Gastroesophageal sphincter (tissue), 4 donors: ENCODE results near the gene ACSF2. TPM values are rescaled to one million over a fixed set of nuclear protein-coding genes. Genes with fewer than 3 reads are reported as not detected.

Source experiments
- ATAC-seq: fragments of 150-250 bp; one replicate; pipeline ENCODE4 v1.9.1; 2016; ENCODE audit warnings: mild to moderate bottlenecking, moderate library complexity
- H3K27ac ChIP-seq, 4 donors: fragments of 200-600 bp; sonication (generic) in 3 of 4; 1 replicate in 3 of 4; 2 replicates in 1 of 4; pipeline ENCODE4 v1.5.1; 2016 to 2019
- H3K27me3 ChIP-seq: fragments of 200-600 bp; sonication (generic); one replicate; pipeline ENCODE4 v1.5.1; 2019
- H3K36me3 ChIP-seq, 2 donors: fragments of 200-600 bp; sonication (generic); one replicate each; pipeline ENCODE4 v1.5.1; 2019; ENCODE audit warnings: control low read depth in 1 of 2
- H3K4me1 ChIP-seq, 3 donors: fragments of 200-600 bp; sonication (generic); 1 replicate in 2 of 3; 2 replicates in 1 of 3; pipeline ENCODE4 v1.5.1; 2016 to 2019; ENCODE audit warnings: control low read depth in 2 of 3
- H3K4me3 ChIP-seq, 2 donors: fragments of 200-600 bp; sonication (generic); one replicate each; pipeline ENCODE4 v1.5.1; 2019; ENCODE audit warnings: mild to moderate bottlenecking in 1 of 2, moderate library complexity in 1 of 2
- H3K9me3 ChIP-seq, 3 donors: fragments of 200-600 bp; sonication (generic); one replicate each; pipeline ENCODE4 v1.5.1; 2017 to 2019; ENCODE audit warnings: control low read depth in 2 of 3
- EP300 ChIP-seq: sonication (generic); formaldehyde crosslinking; IDR thresholded peaks from one replicate; pipeline ENCODE4 v1.6.1; 2017; ENCODE audit warnings: antibody characterized with exemption, mild to moderate bottlenecking
- POLR2A ChIP-seq, 2 donors: fragments of 450-650 bp; IDR thresholded peaks; one replicate each; pipeline ENCODE4 v1.6.1; 2017; ENCODE audit warnings: antibody characterized with exemption in 2 of 2, mild to moderate bottlenecking in 2 of 2, moderate library complexity in 1 of 2
- POLR2AphosphoS5 ChIP-seq: sonication (generic); formaldehyde crosslinking; IDR thresholded peaks from one replicate; pipeline ENCODE4 v1.6.1; 2017; ENCODE audit warnings: antibody characterized with exemption
- WGBS, 2 donors: methylation state at CpG; one replicate each; pipeline ENCODE4 v1.1.5; 2018; ENCODE audit warnings: low coverage in 1 of 2; 5-methylcytosine and 5-hydroxymethylcytosine counted together
- total RNA-seq, 4 donors: library from RNA; depleted of rRNA; stranded (reverse); fragments of >200 nt; gene quantifications; one replicate each; pipeline ENCODE4 v1.1.0, GENCODE V29; 2016
- TF ChIP-seq, protein P1 (sequence below), 4 experiments: fragments of 200-600 bp in 2 of 4; fragments of 450-650 bp in 2 of 4; sonication (generic) in 1 of 4; IDR thresholded peaks; one replicate each; pipeline ENCODE4 v1.5.1; 2017 to 2019; ENCODE audit warnings: antibody characterized with exemption in 4 of 4, mild to moderate bottlenecking in 2 of 4, moderate library complexity in 2 of 4

ACSF2 gene
- total RNA-seq, result 10 to 100 TPM; 11.5 to 23.3 (median 16.1) TPM

- no peak for TF ChIP-seq POLR2AphosphoS5
- TF ChIP-seq, protein P1, sequence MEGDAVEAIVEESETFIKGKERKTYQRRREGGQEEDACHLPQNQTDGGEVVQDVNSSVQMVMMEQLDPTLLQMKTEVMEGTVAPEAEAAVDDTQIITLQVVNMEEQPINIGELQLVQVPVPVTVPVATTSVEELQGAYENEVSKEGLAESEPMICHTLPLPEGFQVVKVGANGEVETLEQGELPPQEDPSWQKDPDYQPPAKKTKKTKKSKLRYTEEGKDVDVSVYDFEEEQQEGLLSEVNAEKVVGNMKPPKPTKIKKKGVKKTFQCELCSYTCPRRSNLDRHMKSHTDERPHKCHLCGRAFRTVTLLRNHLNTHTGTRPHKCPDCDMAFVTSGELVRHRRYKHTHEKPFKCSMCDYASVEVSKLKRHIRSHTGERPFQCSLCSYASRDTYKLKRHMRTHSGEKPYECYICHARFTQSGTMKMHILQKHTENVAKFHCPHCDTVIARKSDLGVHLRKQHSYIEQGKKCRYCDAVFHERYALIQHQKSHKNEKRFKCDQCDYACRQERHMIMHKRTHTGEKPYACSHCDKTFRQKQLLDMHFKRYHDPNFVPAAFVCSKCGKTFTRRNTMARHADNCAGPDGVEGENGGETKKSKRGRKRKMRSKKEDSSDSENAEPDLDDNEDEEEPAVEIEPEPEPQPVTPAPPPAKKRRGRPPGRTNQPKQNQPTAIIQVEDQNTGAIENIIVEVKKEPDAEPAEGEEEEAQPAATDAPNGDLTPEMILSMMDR (IDR thresholded peaks at IDR 0.05), result no peak
- peak in 1 of 2 donors; percentile 21 for TF ChIP-seq POLR2A (IDR thresholded peaks at IDR 0.05)
- no peak for TF ChIP-seq EP300
- Histone ChIP-seq H3K27me3 (no peaks in the 10 kb centered on the region), H3K4me3 (peak within 1 kb of the TSS; percentile 77 to 80), H3K4me1 (peaks cover 0 to 57% (median 10%) of the 10 kb centered on the region in 3 donors), H3K9me3 (no peaks in the 10 kb centered on the region), H3K36me3 (no peaks in the 10 kb centered on the region), H3K27ac (peak within 1 kb of the TSS; percentile 55 to 86 (median 82))
- no CpG with 5 or more reads among the region's 70 CpGs for WGBS, 2 donors
- peak; percentile 90 for ATAC-seq
These were observed at the start of gene ACSF2 for GRCh38 chr17:50425682-50426471. Gene ACSF2, plus strand, starts transcription at chr17:50426218. Its CDS starts 44 bp downstream, at chr17:50426262.

DNA sequence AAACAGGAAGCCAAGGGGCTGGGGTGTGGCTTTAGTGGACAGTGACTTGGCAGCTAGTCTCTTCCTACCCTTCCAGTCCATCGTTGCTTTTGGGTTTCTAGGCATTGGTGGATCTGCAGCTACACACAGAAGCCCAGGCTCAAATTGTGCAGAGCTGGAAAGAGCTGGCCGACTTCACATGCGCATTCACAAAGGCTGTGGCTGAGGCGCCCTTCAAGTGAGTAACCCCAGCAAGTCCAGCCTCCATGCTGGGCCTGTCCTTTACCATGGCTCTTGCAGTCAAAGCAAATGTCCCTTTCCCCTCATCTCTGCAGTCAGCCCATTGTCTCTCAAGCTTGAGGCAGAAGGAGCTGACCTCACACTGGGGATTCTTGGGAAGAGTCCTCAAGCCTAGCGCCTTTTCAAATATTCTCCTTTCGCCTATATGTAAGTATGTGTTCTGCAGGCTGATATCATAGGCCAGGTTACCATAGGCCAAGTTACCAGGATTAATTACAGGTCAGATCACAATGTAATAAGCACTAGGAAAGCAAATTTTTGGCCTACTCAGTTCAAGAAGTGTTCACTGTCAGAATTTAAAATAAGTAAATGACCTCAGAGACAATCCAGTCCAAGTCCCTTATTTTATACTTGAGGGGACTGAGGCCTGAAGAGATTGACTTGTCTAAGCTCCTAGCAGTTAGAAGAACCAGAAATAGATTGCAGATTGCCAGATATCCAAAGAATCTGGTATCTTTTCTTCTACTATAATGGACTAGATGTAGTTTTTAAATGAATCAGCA is 46.5 kb upstream of the ACSF2 start:
- Histone ChIP-seq H3K27me3 (no peaks in the 10 kb centered on the region), H3K4me1 (no peaks in the 10 kb centered on the region), H3K4me3 (no peak overlapping the region), H3K9me3 (no peaks in the 10 kb centered on the region), H3K27ac (no peak overlapping the region), H3K36me3 (peaks cover 0 to 41% of the 10 kb centered on the region in 2 donors)
- 87 to 100% methylated on average over 2 to 6 of the region's 6 CpGs for WGBS, 2 donors
- no peak for ATAC-seq
- TF ChIP-seq EP300, result no peak
- TF ChIP-seq, protein P1 (IDR thresholded peaks at IDR 0.05), result no peak
- TF ChIP-seq POLR2A (IDR thresholded peaks at IDR 0.05), result no peak
- no peak for TF ChIP-seq POLR2AphosphoS5

DNA sequence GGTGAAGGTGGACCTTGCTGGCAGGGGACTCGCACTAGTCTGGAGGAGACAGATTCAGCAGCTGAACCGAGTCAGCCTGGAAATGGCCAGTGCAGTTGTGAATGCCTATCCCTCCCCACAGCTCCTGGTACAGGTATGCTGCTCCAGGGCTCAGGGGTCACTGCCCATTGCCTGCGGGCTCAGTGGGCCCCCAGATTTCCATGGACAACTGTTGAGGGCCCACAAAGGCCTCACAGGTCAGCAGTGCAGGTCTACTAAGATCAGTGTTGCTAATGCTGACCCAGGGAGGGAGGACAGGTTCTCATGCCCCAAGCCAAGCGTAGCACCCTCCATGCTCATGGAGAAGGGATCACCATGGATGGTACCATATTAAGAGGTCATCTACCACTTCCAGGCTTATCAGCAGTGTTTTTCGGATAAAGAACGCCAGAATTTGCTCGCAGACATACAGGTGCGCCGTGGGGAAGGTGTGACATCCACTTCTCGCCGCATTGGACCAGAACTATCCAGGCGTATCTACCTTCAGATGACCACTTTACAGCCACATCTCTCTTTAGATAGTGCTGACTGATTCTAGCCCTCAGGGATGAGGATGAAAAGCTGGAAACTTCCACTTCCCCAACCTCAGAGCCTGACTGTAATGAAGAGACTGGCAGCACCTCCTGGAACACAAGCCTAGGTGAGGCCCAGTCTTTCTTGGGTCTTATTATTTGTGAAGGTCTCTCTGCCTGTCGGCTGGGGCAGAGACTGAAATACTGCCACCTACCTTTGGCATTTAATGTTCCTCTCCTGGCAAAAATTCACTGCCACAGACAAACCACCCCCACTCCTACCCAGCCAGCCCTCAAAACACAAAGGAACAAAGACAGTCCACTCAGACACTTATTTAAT is 45.4 kb upstream of the ACSF2 start:
- ATAC-seq, result no peak
- H3K36me3 ChIP-seq, result peaks cover 0 to 52% of the 10 kb centered on the region in 2 donors
- TF ChIP-seq EP300 (no peak), POLR2A (IDR thresholded peaks at IDR 0.05) (no peak), POLR2AphosphoS5 (no peak)
- TF ChIP-seq, protein P1 (IDR thresholded peaks at IDR 0.05), result no peak
- no peak overlapping the region for H3K4me3 ChIP-seq
- WGBS, 2 donors, result 63 to 92% methylated on average over 2 to 8 of the region's 13 CpGs
- no peaks in the 10 kb centered on the region for H3K27me3 ChIP-seq
- H3K27ac ChIP-seq, result no peak overlapping the region
- H3K9me3 ChIP-seq, result no peaks in the 10 kb centered on the region
- no peaks in the 10 kb centered on the region for H3K4me1 ChIP-seq

GRCh38 chr17:50381260-50381815 is 44.7 kb upstream of the ACSF2 start:
- 80 to 88% methylated on average over 2 to 7 of the region's 7 CpGs for WGBS, 2 donors
- no peak for ATAC-seq
- Histone ChIP-seq H3K4me1 (no peaks in the 10 kb centered on the region), H3K9me3 (no peaks in the 10 kb centered on the region), H3K4me3 (no peak overlapping the region), H3K27ac (no peak overlapping the region), H3K36me3 (peaks cover 0 to 59% of the 10 kb centered on the region in 2 donors), H3K27me3 (no peaks in the 10 kb centered on the region)
- no peak for TF ChIP-seq POLR2AphosphoS5
- no peak for TF ChIP-seq EP300
- TF ChIP-seq, protein P1 (IDR thresholded peaks at IDR 0.05), result no peak
- no peak for TF ChIP-seq POLR2A (IDR thresholded peaks at IDR 0.05)
